Glutamatergic neuron (in vitro differentiated cells): ENCODE measurements around the gene REV3L. TPM values are rescaled to one million over a fixed set of nuclear protein-coding genes. Genes with fewer than 3 reads are reported as not detected.
A peak's percentile ranks its signal among the peaks of the same experiment; 100 is the strongest.

Source experiments
- DNase-seq: peaks from one replicate; pipeline ENCODE4 v3.0.0; 2022
- H3K27ac Mint-ChIP-seq: one replicate; pipeline ENCODE4 v1.8.0; 2020; ENCODE audit warnings: mild to moderate bottlenecking, mixed read lengths, inconsistent platforms; ENCODE audit not compliant: unreplicated experiment
- H3K27me3 Mint-ChIP-seq: one replicate; pipeline ENCODE4 v1.8.0; 2020; ENCODE audit warnings: mild to moderate bottlenecking, moderate library complexity, mixed read lengths, inconsistent platforms; ENCODE audit not compliant: unreplicated experiment
- H3K36me3 Mint-ChIP-seq: one replicate; pipeline ENCODE4 v1.8.0; 2020; ENCODE audit warnings: mild to moderate bottlenecking, mixed read lengths, inconsistent platforms; ENCODE audit not compliant: unreplicated experiment
- H3K4me1 Mint-ChIP-seq: one replicate; pipeline ENCODE4 v1.8.0; 2020; ENCODE audit warnings: mild to moderate bottlenecking, low read depth, mixed read lengths, inconsistent platforms; ENCODE audit not compliant: unreplicated experiment
- H3K4me3 Mint-ChIP-seq: one replicate; pipeline ENCODE4 v1.8.0; 2020; ENCODE audit warnings: mild to moderate bottlenecking, mixed read lengths, inconsistent platforms; ENCODE audit not compliant: unreplicated experiment
- H3K9me3 Mint-ChIP-seq: one replicate; pipeline ENCODE4 v1.8.0; 2020; ENCODE audit warnings: mild to moderate bottlenecking, moderate library complexity, mixed read lengths, inconsistent platforms; ENCODE audit not compliant: unreplicated experiment
- total RNA-seq: library from RNA; stranded (reverse); fragmentation: NEBNext Ultra II Directional; extraction: Animal tissue kit (Norgen Biotek cat#: 25700); gene quantifications from one replicate; pipeline ENCODE4 v1.2.1, GENCODE V29; 2021; ENCODE audit not compliant: unreplicated experiment
- TF ChIP-seq, protein P1 (sequence below): fragments of 200-600 bp; sonication (generic); IDR thresholded peaks from one replicate; pipeline ENCODE4 v1.5.0; 2021; ENCODE audit not compliant: partially characterized antibody, unreplicated experiment

Gene REV3L
- total RNA-seq, 1 donor from 2014 or later: 33.3 TPM

GRCh38 chr6:111266276-111266675 lies 216.7 kb downstream of the REV3L start:
- Mint-ChIP-seq H3K9me3 (no peaks in the 10 kb centered on the region), H3K27me3 (no peaks in the 10 kb centered on the region), H3K4me3 (no peak overlapping the region), H3K4me1 (no peaks in the 10 kb centered on the region), H3K27ac (no peak overlapping the region), H3K36me3 (no peaks in the 10 kb centered on the region)
- TF ChIP-seq, protein P1, sequence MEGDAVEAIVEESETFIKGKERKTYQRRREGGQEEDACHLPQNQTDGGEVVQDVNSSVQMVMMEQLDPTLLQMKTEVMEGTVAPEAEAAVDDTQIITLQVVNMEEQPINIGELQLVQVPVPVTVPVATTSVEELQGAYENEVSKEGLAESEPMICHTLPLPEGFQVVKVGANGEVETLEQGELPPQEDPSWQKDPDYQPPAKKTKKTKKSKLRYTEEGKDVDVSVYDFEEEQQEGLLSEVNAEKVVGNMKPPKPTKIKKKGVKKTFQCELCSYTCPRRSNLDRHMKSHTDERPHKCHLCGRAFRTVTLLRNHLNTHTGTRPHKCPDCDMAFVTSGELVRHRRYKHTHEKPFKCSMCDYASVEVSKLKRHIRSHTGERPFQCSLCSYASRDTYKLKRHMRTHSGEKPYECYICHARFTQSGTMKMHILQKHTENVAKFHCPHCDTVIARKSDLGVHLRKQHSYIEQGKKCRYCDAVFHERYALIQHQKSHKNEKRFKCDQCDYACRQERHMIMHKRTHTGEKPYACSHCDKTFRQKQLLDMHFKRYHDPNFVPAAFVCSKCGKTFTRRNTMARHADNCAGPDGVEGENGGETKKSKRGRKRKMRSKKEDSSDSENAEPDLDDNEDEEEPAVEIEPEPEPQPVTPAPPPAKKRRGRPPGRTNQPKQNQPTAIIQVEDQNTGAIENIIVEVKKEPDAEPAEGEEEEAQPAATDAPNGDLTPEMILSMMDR: no peak
- DNase-seq: no peak

- no peaks in the 10 kb centered on the region for H3K36me3 Mint-ChIP-seq
- peaks cover 2% of the 10 kb centered on the region for H3K4me1 Mint-ChIP-seq
- DNase-seq: no peak
- H3K27ac Mint-ChIP-seq: no peak overlapping the region
- H3K27me3 Mint-ChIP-seq: no peaks in the 10 kb centered on the region
- H3K9me3 Mint-ChIP-seq: no peaks in the 10 kb centered on the region
- no peak overlapping the region for H3K4me3 Mint-ChIP-seq
- TF ChIP-seq, protein P1: no peak
Observed at GRCh38 chr6:111265842-111266241, 217.2 kb downstream of the REV3L start.

GRCh38 chr6:111263837-111264236 lies 219.2 kb downstream of the REV3L start:
- peaks cover 2% of the 10 kb centered on the region for H3K4me1 Mint-ChIP-seq
- no peaks in the 10 kb centered on the region for H3K36me3 Mint-ChIP-seq
- H3K27ac Mint-ChIP-seq: no peak overlapping the region
- H3K9me3 Mint-ChIP-seq: no peaks in the 10 kb centered on the region
- TF ChIP-seq, protein P1: no peak
- no peak overlapping the region for H3K4me3 Mint-ChIP-seq
- H3K27me3 Mint-ChIP-seq: no peaks in the 10 kb centered on the region
- no peak for DNase-seq

GRCh38 chr6:111260570-111261298 lies 222.3 kb downstream of the REV3L start:
- H3K4me3 Mint-ChIP-seq: peak overlapping the region; percentile 85
- TF ChIP-seq, protein P1: no peak
- no peak for DNase-seq
- H3K4me1 Mint-ChIP-seq: peaks cover 9% of the 10 kb centered on the region
- H3K27ac Mint-ChIP-seq: no peak overlapping the region
- no peaks in the 10 kb centered on the region for H3K27me3 Mint-ChIP-seq
- no peaks in the 10 kb centered on the region for H3K36me3 Mint-ChIP-seq
- H3K9me3 Mint-ChIP-seq: peaks cover 2% of the 10 kb centered on the region

GRCh38 chr6:111259089-111259831 lies 223.8 kb downstream of the REV3L start:
- no peaks in the 10 kb centered on the region for H3K36me3 Mint-ChIP-seq
- H3K27ac Mint-ChIP-seq: peak overlapping the region; percentile 82
- peak; percentile 98 for DNase-seq
- peaks cover 2% of the 10 kb centered on the region for H3K9me3 Mint-ChIP-seq
- H3K27me3 Mint-ChIP-seq: peaks cover 3% of the 10 kb centered on the region
- TF ChIP-seq, protein P1: peak; percentile 94
- peak overlapping the region; percentile 85 for H3K4me3 Mint-ChIP-seq
- H3K4me1 Mint-ChIP-seq: peaks cover 14% of the 10 kb centered on the region
